Measurements from ENCODE around the gene RTN4R.

RTN4R gene

DNA sequence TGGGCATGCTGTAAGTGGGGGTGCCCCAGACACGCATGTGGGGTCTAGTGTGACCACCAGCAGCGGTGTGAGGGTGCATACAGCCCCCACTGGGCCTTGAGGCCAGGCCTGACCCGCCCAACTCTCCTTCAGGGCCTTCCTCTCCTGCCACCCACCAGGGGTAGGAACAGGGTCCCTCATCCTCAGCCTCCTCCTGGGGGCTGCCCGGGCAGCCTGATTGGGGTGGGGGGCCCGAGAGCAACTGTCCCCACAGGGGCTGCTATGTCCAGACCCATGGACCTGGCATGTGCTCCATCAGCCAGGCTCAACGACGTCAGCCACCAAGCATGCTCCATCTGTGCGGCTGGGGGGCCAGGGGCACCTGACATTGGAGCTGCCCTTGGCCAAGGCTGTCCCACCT is 27.2 kb downstream of the RTN4R start:
- Histone ChIP-seq H3K9me3 (ENCODE audit: control insufficient read depth, insufficient read depth, low read length) (no peaks in the 10 kb centered on the region), H3K27ac (ENCODE audit: low read depth, low read length) (peak overlapping the region; percentile 27), H3K4me1 (ENCODE audit: control insufficient read depth, insufficient read depth, low read length) (peaks cover 22% of the 10 kb centered on the region), H3K4me3 (ENCODE audit: low read depth, low read length) (no peak overlapping the region), H3K27me3 (ENCODE audit: control insufficient read depth, insufficient read depth, low read length) (no peaks in the 10 kb centered on the region), H3K9ac (ENCODE audit: low read depth, low read length) (peak overlapping the region; percentile 4; the same call in 1 of the 2 replicates), H3K36me3 (ENCODE audit: control insufficient read depth, insufficient read depth, low read length) (no peaks in the 10 kb centered on the region; the same call in 1 of the 2 replicates)

DNA sequence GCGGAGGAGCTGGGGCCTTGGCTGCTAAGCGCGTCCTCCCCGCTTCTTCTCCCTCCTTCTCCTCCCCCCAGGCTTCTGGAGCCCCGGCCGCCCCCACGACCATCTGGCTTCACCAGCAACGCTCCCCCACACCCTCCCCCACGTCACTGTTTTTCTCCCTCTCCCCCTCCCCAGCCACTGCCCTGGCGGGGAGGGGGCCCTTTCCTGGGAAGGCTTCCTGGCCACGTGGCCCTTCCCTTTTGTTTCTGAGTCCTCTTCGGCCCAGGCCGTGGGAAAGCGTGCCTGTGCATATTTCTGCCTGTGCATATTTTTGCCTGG is 27.7 kb downstream of the RTN4R start:
- Histone ChIP-seq H3K4me1 (ENCODE audit: control insufficient read depth, insufficient read depth, low read length) (peaks cover 17% of the 10 kb centered on the region), H3K4me3 (ENCODE audit: low read depth, low read length) (no peak overlapping the region), H3K9me3 (ENCODE audit: control insufficient read depth, insufficient read depth, low read length) (no peaks in the 10 kb centered on the region), H3K36me3 (ENCODE audit: control insufficient read depth, insufficient read depth, low read length) (no peaks in the 10 kb centered on the region; the same call in 1 of the 2 replicates), H3K27ac (ENCODE audit: low read depth, low read length) (peak overlapping the region; percentile 27), H3K9ac (ENCODE audit: low read depth, low read length) (peak overlapping the region; percentile 4; the same call in 1 of the 2 replicates), H3K27me3 (ENCODE audit: control insufficient read depth, insufficient read depth, low read length) (no peaks in the 10 kb centered on the region)

DNA sequence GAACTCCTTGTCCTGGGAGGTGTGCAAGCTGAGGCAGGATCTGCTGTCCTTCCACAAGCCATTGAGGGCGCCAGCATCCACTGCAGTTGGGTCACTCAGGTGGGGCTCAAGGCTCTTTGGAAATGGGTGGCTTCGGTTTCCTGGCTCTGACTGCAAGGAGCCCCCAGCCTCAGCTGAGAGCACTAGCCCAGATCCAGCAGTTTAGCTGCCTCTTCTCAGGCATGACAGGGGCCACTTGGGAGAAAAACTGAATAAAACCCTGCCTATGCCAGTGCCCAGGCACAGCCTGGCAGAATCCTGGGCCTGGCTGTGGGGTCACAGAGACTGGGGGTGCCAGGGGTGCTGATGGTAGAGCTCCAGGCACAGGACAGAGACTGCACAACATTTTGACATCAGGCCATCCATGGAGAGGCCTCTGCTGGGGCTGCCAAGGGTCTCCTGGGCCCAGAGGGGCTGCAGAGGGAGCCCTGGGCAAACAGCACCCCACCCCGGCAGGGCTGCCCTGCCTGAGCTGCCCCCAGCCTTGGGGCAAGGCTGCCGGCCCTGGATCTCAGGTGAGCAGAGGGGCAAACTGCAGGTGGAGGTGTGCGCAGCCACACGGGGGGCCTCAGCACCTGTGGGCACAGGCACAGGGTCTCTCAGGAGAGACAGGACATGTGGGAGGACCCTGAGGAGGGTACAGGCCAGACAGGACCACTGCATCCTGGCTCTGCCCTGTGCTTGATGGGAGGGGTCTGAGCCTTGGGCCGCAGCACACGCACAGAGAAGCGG is 28.3 kb downstream of the RTN4R start:
- peaks cover 14% of the 10 kb centered on the region for H3K4me1 ChIP-seq (ENCODE audit: control insufficient read depth, insufficient read depth, low read length)
- no peaks in the 10 kb centered on the region; the same call in 1 of the 2 replicates for H3K36me3 ChIP-seq (ENCODE audit: control insufficient read depth, insufficient read depth, low read length)
- no peak overlapping the region for H3K27ac ChIP-seq (ENCODE audit: low read depth, low read length)
- no peaks in the 10 kb centered on the region for H3K9me3 ChIP-seq (ENCODE audit: control insufficient read depth, insufficient read depth, low read length)
- H3K4me3 ChIP-seq (ENCODE audit: low read depth, low read length), result no peak overlapping the region
- no peak overlapping the region for H3K9ac ChIP-seq (ENCODE audit: low read depth, low read length)
- H3K27me3 ChIP-seq (ENCODE audit: control insufficient read depth, insufficient read depth, low read length), result no peaks in the 10 kb centered on the region

DNA sequence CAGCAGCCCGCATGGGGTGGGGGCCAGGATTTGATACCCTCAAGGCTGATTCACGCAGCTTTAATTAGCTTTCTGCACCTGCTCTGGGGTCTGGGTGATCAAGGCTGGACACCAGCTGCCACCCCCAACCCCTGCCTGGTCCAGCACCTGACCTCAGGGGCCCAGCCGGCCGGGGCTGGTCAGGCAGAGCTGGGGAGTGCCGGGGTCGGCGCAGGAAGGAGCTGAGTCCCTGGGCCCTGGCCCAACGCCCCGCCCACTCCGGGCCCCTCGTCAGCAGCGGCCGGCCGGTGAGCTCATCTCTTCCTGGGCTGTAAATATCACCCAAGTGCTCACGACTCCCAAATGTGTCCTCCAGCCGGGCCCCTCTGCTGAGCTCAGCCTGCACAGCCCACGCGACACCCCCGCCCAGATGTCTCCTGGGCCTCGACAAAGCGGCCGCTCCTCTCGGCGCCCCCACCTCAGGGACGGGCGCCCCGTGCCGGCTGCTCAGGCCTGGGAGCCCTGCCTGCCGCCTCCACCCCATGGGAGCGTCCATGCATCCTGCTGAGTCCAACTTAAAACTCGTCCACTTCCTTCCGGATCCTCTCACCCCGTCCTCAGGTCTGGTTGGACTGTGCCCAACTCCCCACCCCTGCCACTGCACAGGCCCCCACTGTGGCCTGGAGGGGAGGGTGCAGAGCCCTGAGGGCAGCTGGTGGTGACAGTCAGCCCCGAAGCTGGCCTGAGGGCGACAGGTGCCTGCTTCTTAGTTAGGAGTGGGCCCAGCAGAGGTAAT is 29.0 kb downstream of the RTN4R start:
- no peak overlapping the region for H3K27ac ChIP-seq (ENCODE audit: low read depth, low read length)
- no peak overlapping the region for H3K4me3 ChIP-seq (ENCODE audit: low read depth, low read length)
- H3K36me3 ChIP-seq (ENCODE audit: control insufficient read depth, insufficient read depth, low read length), result no peaks in the 10 kb centered on the region; the same call in 1 of the 2 replicates
- no peaks in the 10 kb centered on the region for H3K9me3 ChIP-seq (ENCODE audit: control insufficient read depth, insufficient read depth, low read length)
- peaks cover 14% of the 10 kb centered on the region for H3K4me1 ChIP-seq (ENCODE audit: control insufficient read depth, insufficient read depth, low read length)
- H3K27me3 ChIP-seq (ENCODE audit: control insufficient read depth, insufficient read depth, low read length), result no peaks in the 10 kb centered on the region
- H3K9ac ChIP-seq (ENCODE audit: low read depth, low read length), result no peak overlapping the region

DNA sequence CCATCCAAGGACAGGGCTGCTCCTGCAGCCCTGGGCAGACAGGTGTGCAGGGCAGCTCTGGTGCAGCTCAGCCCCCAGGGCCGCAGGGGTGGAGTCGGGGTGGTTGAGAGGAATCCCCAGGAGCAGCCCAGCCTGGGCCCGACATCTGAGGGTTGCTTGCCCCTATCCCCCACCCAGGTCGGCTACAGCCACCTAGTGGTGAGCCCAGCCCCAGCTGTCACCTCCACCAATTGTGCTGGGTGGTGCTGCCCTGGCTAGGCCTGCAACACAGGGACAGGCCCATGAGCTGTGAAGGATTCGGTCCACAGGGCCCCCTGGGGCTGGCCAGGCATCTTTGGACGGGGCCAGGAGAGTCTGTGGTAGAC is 29.6 kb downstream of the RTN4R start:
- Histone ChIP-seq H3K36me3 (ENCODE audit: control insufficient read depth, insufficient read depth, low read length) (no peaks in the 10 kb centered on the region; the same call in 1 of the 2 replicates), H3K27me3 (ENCODE audit: control insufficient read depth, insufficient read depth, low read length) (no peaks in the 10 kb centered on the region), H3K27ac (ENCODE audit: low read depth, low read length) (no peak overlapping the region), H3K9me3 (ENCODE audit: control insufficient read depth, insufficient read depth, low read length) (no peaks in the 10 kb centered on the region), H3K9ac (ENCODE audit: low read depth, low read length) (no peak overlapping the region), H3K4me3 (ENCODE audit: low read depth, low read length) (no peak overlapping the region), H3K4me1 (ENCODE audit: control insufficient read depth, insufficient read depth, low read length) (peaks cover 9% of the 10 kb centered on the region)

DNA sequence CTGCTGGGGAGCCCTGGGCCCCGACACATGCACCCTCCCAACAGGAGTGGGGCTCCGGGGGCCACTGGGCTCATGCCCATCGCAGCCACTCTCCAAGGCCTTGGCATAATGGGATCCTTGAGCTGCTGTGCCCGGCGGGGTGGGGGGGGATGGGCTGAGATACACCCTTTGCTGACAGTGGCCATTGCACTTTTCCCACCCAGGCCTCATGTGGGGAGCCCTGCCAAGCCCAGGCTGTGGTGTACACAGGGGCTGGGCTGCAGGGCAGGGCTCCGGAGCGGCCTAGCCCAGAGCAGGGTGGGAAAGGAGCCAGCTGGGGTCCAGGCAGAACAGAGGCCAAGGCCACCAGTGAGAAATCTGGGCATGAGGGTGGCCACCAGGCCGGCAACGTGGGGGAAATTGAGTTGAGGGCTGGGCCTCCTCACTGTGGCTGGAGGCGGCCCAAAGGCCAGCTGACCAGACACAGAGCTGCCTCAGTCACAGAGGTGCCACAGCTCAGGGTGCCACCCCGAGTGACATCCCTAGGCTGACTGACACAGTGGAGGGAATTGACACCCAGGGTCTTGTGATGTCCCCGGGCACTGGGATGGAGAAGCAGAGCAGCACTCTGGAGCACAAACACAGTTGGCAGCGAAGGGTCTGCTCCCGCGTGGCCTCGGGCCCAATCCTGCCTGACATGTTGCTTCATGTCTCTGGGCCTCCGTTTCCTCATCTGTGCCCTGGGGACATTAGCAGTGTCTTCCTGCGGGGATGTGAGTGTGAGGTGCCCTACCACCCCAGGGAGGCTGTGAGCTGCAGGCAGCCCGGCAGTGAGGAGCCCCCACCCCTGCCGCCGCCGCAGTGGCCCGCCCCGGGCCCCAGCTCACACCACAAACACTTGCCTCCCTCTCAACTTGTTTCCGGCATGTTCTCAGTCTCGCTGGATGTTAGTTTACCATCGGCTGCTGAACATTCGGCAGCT is 30.4 kb downstream of the RTN4R start:
- Histone ChIP-seq H3K9ac (ENCODE audit: low read depth, low read length) (no peak overlapping the region), H3K27me3 (ENCODE audit: control insufficient read depth, insufficient read depth, low read length) (no peaks in the 10 kb centered on the region), H3K27ac (ENCODE audit: low read depth, low read length) (no peak overlapping the region), H3K4me1 (ENCODE audit: control insufficient read depth, insufficient read depth, low read length) (peaks cover 5% of the 10 kb centered on the region), H3K9me3 (ENCODE audit: control insufficient read depth, insufficient read depth, low read length) (no peaks in the 10 kb centered on the region), H3K4me3 (ENCODE audit: low read depth, low read length) (no peak overlapping the region), H3K36me3 (ENCODE audit: control insufficient read depth, insufficient read depth, low read length) (no peaks in the 10 kb centered on the region; the same call in 1 of the 2 replicates)

DNA sequence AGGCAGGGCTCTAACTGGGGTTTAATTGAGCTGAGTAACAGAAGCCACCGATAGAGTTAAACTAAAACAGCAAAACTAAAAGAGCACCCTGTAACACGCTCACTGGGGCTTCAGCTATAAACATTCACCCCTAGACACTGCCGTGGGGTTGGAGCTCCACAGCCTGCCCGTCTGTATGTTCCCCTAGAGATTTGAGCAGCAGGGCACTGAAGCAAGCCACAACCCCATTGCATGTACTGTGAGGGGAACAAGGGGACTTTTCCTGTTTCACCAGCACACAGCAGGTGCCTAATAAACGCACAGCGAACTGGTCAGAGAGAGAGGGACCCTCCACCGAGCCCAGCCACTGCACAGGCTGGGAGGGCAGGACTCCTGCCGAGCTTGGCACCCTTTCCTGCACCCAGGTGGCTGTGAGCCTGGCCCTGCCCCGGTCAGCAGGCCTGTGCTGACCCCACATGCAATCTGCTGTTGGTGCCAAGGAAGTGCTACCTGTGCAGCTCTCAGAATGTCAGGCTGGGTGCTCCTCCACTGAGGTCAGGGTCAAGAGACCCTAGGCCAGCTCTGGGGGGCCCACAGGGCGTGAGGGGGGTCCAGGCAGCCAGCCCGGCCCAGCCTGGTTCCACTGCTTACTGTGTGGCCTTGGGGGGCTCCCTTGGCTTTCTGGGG is 31.9 kb downstream of the RTN4R start:
- H3K9ac ChIP-seq (ENCODE audit: low read depth, low read length), result no peak overlapping the region
- no peak overlapping the region for H3K4me3 ChIP-seq (ENCODE audit: low read depth, low read length)
- H3K27ac ChIP-seq (ENCODE audit: low read depth, low read length), result no peak overlapping the region
- H3K9me3 ChIP-seq (ENCODE audit: control insufficient read depth, insufficient read depth, low read length), result no peaks in the 10 kb centered on the region
- H3K4me1 ChIP-seq (ENCODE audit: control insufficient read depth, insufficient read depth, low read length), result peaks cover 5% of the 10 kb centered on the region
- H3K27me3 ChIP-seq (ENCODE audit: control insufficient read depth, insufficient read depth, low read length), result no peaks in the 10 kb centered on the region
- no peaks in the 10 kb centered on the region; the same call in 1 of the 2 replicates for H3K36me3 ChIP-seq (ENCODE audit: control insufficient read depth, insufficient read depth, low read length)

DNA sequence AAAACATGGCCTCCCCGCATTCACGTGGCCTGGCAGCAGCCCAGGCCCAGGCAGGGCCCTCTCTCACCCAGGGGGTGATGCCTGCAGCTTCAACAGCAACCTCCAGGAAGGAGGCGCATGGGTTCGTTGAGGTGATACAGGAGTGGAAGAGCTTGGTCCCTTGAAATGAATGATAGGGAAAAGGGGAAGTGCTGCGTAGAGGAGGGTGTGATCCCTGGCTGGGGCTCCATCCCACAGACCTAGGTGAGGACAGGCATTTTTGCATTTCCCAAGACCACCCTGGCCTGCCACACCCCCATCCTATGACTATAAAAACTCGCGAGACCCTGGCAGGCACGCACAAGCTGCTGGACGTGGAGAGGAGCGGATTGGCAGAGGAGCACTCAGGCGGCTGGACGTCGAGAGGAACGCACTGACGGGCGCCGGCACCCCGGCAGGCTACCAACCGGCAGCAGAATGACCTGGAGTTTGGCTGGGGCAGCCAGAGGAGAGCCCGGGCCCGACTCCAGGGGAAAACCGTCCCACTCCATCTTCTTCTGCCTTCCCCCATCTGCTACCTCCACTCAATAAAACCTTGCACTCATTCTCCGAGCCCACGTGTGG is 32.6 kb downstream of the RTN4R start:
- Histone ChIP-seq H3K9ac (ENCODE audit: low read depth, low read length) (no peak overlapping the region), H3K4me3 (ENCODE audit: low read depth, low read length) (no peak overlapping the region), H3K9me3 (ENCODE audit: control insufficient read depth, insufficient read depth, low read length) (no peaks in the 10 kb centered on the region), H3K27ac (ENCODE audit: low read depth, low read length) (no peak overlapping the region), H3K4me1 (ENCODE audit: control insufficient read depth, insufficient read depth, low read length) (peaks cover under 1% of the 10 kb centered on the region), H3K27me3 (ENCODE audit: control insufficient read depth, insufficient read depth, low read length) (no peaks in the 10 kb centered on the region), H3K36me3 (ENCODE audit: control insufficient read depth, insufficient read depth, low read length) (no peaks in the 10 kb centered on the region)

DNA sequence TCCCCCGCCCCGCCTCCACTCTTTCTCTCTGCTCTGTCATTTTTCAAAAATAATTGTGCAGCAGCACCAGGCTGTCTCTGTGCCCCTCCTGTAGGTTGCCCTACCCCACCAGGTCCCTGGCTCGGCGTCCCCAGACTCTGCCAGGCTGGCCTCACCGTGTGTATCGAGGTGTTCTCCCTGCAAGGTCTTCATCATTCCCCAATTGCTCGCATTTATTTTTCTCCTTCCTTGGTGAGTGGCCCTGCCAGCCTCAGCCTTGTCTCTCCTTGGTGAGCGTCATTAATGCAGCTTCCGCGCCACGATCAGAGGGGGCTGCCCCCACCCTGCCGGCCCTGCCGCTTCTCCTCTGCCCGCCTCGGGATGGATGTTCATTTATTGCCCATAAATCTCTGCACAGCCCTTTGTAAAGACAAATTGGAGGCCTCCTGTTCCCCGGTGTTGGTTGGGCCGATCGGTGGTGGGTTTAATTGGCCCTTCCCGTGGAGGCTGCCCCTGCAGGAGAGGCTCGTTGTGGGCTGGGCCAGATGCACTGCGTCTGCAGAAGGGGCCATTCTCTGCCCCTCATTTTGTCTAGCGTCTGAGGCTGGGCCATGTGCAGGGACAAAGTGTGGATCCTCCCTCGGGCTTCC is 33.2 kb downstream of the RTN4R start:
- H3K9ac ChIP-seq (ENCODE audit: low read depth, low read length), result no peak overlapping the region
- no peaks in the 10 kb centered on the region for H3K36me3 ChIP-seq (ENCODE audit: control insufficient read depth, insufficient read depth, low read length)
- H3K27ac ChIP-seq (ENCODE audit: low read depth, low read length), result no peak overlapping the region
- H3K9me3 ChIP-seq (ENCODE audit: control insufficient read depth, insufficient read depth, low read length), result no peaks in the 10 kb centered on the region
- no peak overlapping the region for H3K4me3 ChIP-seq (ENCODE audit: low read depth, low read length)
- no peaks in the 10 kb centered on the region for H3K27me3 ChIP-seq (ENCODE audit: control insufficient read depth, insufficient read depth, low read length)
- no peaks in the 10 kb centered on the region; the same call in 1 of the 2 replicates for H3K4me1 ChIP-seq (ENCODE audit: control insufficient read depth, insufficient read depth, low read length)

DNA sequence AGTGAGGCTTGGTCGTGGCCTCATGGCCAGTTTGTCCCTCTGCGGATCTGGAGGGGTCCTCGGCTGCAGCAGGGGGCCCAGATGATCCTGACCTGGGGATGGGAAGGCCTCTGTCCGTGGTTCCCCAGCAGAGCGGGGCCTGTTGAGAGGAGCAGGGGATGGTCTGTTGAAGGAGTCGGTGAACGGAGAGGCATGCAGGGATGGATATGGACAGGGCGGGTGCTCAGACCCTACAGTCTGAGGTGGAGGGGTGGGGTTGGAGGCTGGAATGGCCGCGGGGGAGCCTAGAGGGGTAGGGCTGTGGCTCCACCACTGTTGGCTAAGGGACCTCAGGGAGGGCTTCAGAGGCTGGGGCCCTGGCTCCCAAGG is 33.8 kb downstream of the RTN4R start:
- no peak overlapping the region for H3K27ac ChIP-seq (ENCODE audit: low read depth, low read length)
- H3K4me3 ChIP-seq (ENCODE audit: low read depth, low read length), result no peak overlapping the region
- H3K27me3 ChIP-seq (ENCODE audit: control insufficient read depth, insufficient read depth, low read length), result no peaks in the 10 kb centered on the region
- no peaks in the 10 kb centered on the region for H3K36me3 ChIP-seq (ENCODE audit: control insufficient read depth, insufficient read depth, low read length)
- H3K9ac ChIP-seq (ENCODE audit: low read depth, low read length), result no peak overlapping the region
- H3K9me3 ChIP-seq (ENCODE audit: control insufficient read depth, insufficient read depth, low read length), result no peaks in the 10 kb centered on the region
- H3K4me1 ChIP-seq (ENCODE audit: control insufficient read depth, insufficient read depth, low read length), result no peaks in the 10 kb centered on the region; the same call in 1 of the 2 replicates
